Activated CD4-positive, alpha-beta T cell treated with anti-CD3 and anti-CD28 coated beads for 48 hours (primary cell): Measurements from ENCODE around the gene HNRNPA1.
"Not testable (repeated sequence)": the region's sequence is repeated elsewhere in the genome, so short reads cannot be mapped to it uniquely, and the experiment has no call there.

Experiments
- DNase-seq: peaks from one replicate; pipeline ENCODE4 v3.0.0-alpha.2; 2020

The HNRNPA1 gene

DNA sequence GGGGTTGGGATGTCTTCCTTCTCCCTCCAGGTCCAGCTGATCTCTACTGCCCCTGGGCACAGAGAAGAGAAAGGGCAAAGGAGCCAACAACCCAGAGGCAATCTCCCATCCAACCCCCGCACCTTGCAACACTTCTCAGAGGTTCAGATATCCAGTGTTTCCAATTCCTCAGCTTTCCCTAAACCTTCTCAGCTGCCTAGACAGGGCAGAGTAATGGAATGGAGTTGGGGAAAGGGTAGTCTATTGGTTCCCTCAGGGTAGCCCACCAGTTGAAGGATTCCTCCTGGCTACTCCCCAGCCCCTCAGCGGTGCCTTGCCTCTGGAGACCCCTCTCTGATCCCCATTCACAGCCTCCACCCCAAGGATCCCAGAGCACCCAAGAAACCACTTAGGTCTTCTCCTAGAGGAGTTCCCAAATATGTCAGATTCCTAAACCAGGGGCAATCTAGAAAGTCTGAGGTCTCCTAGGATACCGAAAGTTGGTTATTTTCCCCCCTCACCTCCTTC is 19.8 kb downstream of the HNRNPA1 start:
- DNase-seq = no peak

DNA sequence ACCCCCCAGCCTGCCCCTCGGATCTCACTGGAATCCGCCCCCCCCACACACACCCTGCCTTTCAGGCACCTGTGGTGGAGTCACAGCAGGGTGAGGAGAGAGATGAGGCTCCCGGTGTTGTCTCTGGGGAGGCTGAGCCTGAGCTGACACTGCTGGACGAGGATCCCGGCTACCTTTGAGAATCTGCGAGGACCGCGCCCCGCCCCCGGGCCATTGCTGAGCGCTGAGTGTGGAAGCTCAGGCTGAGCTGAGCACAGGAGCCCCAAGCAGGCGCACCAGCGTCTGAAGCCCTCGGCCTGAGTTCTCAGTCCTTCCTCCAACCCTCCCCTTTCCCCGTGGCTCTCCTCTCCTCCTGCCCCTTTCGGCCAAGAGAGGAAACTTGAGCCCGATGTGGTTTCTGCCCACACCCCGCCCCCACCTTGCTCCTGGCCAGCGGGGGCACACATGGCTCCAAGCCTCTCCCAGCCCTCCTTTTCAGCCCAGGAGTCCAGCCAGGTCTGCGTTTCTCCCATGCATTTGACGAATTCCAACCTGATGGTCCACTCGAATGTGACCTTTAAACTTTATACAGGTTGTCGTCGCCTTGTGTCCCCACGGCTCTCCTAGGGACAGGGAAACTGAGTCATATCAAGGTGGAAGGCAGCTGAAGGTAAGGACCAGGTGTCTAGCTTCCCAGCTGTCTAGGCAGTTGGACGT is 20.4 kb downstream of the HNRNPA1 start, which contains the start of gene NFE2:
Gene NFE2, minus strand, starts transcription at position 284 of the 696 bp plus-strand sequence. CDS start 5,767 bp downstream, outside the sequence.
- DNase-seq = peak; percentile 58

DNA sequence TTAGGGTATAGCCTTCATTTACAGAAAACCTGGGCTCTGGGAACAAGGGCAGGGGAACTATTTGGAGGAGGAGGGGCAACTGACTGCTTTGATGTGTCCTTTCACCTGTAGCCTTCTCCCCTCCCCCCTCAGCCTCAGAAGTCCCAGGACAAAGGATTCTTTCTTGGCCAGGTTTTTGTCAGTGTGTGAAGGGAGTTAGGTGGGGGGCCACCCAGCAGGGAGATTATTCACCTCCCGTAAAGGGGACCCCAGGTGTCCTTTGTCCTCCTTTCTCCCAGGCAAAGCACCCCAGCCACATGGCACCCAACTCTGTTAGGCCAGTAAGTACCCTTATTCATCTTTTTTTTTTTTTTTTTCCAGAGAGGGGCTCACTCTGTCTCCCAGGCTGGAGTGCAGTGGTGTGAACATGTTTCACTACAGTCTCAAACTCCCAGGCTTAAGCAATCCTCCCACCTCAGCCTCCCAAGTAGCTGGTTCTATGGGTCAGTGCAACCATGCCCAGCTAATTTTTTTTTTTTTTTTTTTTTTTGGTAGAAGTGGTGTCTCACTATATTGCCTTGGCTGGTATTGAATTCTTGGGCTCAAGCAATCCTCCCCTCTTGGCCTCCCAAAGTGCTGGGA is 21.0 kb downstream of the HNRNPA1 start:
- DNase-seq = no peak

DNA sequence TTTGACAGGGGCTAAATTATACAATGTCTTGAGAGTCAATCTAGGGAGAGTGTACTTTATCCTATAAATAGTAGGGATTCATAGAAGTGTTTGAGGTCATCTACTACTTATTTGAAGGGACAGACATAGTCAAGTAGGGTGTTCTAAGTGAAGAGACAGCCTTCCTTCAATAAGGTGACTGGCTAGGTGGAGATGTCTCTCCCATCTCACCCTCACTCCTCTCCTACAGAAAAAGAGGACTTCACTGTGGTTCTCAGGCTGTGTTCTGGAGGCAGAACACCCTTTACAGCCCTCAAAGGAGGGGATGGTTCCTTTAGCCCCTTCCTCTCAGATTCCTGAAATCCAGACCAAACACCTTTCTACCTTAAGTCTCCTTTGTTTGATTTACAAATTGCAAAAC is 23.1 kb downstream of the HNRNPA1 start:
- no peak for DNase-seq

DNA sequence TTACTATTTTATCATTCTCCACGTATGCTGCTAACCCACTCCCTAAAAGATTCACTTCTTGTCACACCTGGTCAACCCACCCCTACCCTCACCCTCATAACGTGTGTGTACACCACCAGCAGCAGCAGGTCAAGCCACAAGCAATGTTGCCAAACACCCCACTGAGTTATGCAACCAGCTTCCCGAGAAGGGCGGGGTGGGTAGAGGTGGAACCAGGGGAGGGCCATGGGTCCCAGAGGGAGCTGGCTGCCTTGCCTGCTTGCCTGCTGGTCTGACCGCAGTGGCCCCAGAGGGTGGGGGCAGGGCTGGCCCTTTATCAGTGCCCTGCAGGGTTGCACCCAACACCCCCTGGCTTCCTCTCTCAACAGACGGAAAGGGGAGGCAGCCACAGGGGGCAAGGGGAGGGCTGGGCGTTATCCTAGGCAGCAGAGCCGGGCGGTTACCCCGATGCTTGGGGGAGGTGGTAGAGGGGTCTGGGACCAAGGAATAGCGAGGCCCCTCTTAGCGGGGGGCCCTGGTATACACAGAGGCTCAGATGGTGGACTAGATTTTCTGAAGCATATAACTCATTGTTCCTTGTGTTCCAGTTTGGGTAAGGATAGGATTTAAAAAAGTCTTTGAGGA is 23.8 kb downstream of the HNRNPA1 start:
- DNase-seq = no peak

DNA sequence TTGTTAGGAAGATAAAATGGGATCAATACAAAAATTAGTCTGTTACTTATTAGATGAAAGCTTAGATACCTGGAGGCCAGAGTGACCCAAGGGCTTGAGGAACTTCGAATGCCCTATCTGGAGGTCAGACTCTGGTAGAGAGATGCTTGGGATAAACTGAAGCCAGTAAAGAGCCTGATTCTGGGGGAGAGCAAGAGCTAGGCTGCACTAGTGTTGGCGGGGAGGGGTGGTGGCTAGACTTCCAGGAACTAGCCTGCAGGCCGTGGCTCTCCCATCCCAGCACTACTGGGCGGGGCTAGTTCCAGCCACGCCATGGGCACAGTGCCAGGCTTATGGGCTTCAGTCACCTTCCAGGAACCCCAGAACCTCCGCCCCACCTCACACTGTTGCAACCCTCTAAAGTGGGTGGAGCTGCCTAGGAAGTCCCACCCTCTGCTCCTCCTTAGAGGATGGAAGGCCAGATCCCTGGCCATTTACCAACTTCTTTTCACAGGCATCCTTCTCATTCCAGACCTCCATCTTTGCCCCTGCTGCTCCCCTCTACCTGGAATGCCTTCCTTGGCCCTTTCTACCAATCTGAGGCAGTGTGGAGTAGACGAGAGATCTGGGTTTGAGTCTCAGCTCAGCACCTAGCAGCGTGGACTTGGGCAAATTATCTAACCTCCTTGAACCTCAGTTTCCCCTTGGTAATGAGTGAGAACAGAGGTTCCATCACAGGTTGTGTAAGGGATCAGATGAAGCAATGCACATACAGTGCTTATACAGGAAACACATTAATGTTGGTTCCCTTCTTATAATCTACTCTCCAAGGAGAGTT is 26.6 kb downstream of the HNRNPA1 start:
- DNase-seq = peak; percentile 37

DNA sequence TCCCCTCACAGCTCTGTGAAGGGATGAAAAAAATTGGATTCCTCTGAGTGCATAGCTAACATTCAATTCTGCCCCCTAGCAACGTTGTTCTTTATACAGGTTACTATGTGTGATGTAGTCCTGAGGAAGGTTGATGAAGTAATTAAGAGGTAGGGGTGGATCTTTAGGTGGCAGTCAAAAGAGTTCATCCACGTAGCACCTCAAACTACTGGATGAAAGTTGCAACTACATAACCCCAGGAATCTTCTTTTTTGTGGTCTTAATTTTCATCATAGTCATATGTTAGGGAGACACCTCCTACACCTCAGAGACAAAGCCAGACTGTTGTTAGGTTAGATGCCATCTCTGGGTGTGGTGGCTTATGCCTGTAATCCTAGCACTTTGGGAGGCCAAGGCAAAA is 30.5 kb downstream of the HNRNPA1 start:
- DNase-seq = no peak

DNA sequence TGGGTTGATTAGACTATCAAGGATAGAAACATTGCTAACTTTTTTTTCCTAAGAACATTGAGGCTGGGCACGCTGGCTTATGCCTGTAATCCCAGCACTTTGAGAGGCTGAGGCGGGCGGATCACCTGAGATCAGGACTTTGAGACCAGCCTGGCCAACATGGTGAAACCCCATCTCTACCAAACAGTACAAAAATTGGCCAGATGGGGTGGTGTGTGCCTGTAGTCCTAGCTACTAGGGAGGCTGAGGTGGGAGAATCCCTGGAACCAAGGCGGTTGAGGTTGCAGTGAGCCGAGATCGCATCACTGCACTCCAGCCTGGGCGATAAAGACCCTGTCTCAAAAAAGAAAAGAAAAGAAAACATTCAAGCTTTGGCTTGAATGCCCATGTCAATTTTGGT is 31.8 kb downstream of the HNRNPA1 start:
- DNase-seq = not testable (repeated sequence)

DNA sequence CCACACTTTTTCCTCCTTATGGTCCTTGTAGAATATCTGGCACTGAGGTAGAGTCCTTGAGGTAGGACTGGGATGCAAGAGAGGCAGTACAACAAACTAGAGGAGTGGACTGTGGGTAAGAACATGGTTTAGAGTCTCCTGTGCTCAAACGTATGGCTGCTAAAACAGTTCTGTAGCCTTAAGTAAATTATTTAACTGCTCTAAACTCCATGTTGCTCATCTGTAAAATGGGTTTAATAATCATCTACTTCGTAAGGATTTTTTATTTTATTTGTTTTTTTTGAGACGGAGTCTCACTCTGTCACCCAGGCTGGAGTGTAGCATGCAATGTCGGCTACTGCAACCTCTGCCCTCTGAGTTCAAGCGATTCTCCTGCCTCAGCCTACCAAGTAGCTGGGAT is 40.8 kb downstream of the HNRNPA1 start:
- no peak for DNase-seq

DNA sequence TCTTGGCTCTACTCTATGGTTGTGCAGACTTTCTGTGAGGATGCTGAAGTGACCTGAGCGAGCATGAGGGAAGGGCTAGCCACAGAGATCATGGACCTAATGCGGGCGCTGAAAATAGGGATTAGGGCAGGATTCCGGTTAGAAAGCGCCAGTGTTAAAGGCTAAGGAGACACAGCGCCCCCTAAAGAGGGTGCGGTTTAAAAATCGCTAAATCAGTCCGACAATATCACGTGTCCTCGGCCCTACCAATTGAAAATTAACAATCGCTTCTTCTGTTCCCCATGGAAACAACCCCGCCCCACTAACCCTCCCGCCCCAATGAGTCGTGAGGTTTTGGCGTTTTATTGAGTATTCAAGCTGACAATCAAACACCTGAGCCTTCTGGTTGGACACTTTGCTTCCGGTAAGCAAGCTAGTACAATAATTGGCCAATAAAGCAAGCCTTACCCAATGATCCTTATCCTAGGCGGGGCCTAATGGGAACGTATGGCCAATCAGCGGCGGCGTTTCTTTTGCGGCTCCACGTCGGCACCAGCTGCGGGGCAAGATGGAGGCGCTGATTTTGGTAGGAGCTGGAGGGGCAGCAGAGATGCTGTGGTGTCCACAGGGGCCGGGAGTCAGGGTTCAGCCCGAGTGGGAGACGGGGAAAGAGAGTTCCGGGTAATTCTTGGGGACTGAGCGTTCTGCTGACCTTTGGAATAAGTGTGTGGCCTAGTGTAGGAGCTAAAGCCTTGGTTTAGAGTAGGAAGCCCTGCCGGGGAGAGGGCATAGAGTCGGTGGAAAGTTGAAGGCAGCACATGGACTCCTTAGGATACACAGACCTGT is 44.3 kb downstream of the HNRNPA1 start, which contains the start of gene COPZ1:
Gene COPZ1, plus strand, starts transcription at position 515 of the 825 bp plus-strand sequence. Its CDS starts 33 bp downstream, at position 548.
- DNase-seq = peak; percentile 95

DNA sequence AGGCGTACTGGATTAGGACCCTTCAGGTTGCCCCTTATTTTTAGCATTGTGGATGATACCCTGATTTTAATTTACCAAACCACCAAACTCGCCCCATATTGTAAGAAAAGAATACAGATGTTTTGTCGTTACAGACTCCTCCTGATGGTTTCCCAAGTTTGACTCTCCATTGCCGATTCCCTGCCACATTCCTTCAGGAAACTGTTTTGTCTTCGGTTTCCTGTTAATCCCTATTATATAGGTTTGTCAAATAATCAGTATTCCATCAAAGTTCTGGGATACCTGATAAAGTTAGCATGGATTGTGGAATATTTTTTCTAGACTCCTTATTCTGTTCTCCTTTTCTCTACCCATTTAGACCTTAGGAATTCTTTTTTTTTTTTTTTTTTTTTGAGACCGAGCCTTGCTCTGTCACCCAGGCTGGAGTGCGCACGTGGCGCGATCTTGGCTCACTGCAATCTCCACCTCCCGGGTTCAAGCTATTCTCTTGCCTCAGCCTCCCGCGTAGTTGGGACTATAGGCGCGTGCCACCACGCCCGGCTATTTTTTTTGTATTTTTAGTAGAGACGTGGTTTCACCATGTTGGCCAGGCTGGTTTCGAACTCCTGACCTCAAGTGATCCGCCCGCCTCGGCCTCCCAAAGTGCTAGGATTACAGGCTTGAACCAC is 45.0 kb downstream of the HNRNPA1 start:
- not testable (repeated sequence) for DNase-seq

DNA sequence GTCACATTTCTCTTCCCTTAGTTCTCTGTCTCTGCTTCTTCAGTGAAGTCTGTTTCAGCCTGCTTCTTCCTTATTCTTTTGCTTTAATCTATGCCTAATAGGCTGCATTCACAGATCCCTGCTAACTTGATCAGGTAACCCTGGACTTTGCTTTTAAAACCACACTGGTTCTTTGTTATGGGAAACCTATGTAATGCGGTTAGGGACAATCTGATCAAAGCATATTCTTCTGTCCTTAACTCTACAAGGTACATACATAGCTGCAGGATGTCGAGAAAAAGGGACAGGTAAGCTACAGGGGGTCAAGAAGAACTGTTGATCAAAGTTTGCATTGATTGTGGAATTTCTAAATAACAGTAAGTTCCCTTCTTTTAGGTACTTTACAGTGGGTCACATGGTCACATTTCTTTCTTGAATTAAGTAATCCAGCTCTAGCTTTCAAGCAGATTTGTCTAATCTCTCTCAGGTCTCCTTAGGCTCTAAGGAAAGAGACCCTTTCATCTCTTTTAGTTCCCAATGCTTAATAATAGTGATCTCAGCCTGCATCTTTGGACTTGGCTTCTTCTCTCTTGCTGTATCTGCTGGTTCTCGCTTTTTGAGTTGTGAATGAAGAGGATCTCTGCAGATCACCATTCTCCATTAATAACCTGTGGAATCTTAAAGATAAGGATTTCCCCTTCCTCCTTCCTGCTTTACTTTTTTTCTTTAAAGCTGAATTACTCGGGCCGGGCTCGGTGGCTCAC is 48.2 kb downstream of the HNRNPA1 start:
- DNase-seq = no peak

DNA sequence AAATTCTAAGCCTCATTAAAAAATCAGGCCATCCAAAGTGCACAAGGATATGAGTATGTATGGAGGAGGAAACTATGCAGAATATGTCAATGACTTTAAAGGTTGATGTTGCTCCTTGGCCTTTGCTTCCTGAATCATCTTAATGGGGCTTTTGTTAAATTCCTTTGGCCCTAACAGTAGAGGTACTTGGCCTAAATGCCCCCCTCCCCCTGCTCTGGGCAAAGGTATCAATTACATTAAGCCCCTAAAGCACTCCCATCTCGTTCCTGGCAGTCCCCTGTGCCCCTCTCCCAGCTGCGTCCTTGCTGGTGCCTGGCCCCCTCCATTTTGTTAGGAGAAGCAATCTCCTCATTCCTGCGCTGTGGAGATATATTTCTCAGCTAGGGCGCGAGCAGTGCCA is 49.2 kb downstream of the HNRNPA1 start:
- DNase-seq = no peak

DNA sequence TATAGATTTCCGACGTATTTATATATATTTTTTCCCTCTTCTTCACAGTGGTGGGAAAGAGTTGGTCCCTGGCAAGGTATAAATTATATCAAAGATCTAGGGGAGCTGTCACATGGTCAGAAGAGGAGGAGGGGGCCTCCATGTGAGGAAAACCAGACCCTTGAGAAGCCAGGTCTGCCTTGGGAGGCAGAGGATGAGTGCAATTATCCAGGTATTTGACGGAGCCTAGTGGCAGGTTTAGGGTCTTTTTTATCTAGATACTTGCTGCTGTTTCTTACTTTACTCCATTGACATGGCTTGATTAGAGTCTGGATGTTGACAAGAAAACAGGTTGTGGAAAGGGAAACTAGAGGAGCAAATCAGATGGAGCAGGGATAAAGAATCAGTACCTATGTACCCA is 49.9 kb downstream of the HNRNPA1 start:
- no peak for DNase-seq

DNA sequence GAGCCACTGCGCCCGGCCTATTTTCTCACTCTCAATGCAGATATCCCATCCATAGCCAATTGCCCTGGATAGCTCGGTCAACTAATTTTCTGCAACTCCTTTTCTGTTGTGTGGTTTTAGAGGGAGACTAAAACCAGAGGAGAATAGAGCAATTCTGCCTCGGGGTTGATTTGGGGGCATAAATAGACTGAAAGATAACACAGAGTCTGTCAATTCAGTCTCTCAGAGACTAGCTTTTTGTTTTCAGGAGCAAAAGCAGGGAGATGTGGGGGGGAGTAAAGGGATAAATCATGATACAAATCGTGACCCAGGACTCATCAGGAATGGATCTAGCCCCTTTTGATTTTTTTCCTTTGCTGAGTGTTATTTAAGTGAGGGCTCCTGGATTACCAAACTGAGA is 50.9 kb downstream of the HNRNPA1 start:
- DNase-seq = no peak

DNA sequence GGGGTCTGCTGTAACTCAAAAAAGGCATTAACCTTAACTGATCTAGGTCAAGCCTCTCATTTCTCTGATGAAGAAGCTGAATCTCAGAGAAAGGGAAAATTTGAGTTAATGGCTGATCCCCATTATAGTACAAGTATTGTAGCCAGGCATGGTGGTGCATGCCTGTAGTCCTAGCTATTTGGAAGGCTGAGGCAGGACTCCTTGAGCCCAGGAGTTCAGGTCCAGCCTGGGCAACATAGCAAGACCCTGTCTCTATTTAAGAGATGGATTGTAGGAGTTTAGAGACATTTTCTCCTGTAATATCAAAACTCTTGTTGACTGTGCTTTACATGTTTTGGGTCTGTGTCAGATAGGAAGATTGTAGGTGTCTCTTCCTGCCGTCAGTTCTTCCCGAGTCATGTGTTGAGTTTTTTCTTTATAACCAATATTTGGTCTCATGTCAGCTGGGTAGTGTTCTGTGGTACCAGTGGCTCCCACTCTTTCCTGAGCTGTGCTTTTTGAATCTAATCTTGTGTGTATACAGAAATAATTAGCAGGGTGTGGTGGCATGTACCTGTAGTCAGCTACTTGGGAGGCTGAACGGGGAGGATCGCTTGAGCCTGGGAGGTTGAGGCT is 53.0 kb downstream of the HNRNPA1 start:
- DNase-seq = no peak
